KG1 (cell line): ENCODE data around the gene ELP2.

Experiments
- DNase-seq: peaks from one replicate; lab custom pipeline; 2025; lab: John Stamatoyannopoulos, UW

The ELP2 gene

GRCh38 chr18:36126668-36127067, 3.0 kb upstream of the ELP2 start:
- DNase-seq, result no peak

GRCh38 chr18:36127836-36128529, 1.7 kb upstream of the ELP2 start:
- DNase-seq, result no peak

- DNase-seq, result no peak
Measured at GRCh38 chr18:36128530-36128870, 1.2 kb upstream of the ELP2 start.

GRCh38 chr18:36128907-36129299, 796 bp upstream of the ELP2 start:
- peak; percentile 68 for DNase-seq

- DNase-seq, result no peak
Measured at GRCh38 chr18:36130039-36130831, 536 bp downstream of the ELP2 start.

GRCh38 chr18:36130883-36131653, 1.4 kb downstream of the ELP2 start:
- no peak for DNase-seq

- no peak for DNase-seq
Measured at GRCh38 chr18:36131692-36132483, 2.2 kb downstream of the ELP2 start.

GRCh38 chr18:36132756-36133155, 3.1 kb downstream of the ELP2 start:
- no peak for DNase-seq

GRCh38 chr18:36135264-36135663, 5.6 kb downstream of the ELP2 start:
- DNase-seq, result no peak

GRCh38 chr18:36139245-36139644, 9.5 kb downstream of the ELP2 start:
- DNase-seq, result no peak

GRCh38 chr18:36141576-36141975, 11.9 kb downstream of the ELP2 start:
- no peak for DNase-seq

GRCh38 chr18:36142751-36143150, 13.1 kb downstream of the ELP2 start:
- no peak for DNase-seq

GRCh38 chr18:36143391-36143790, 13.7 kb downstream of the ELP2 start:
- DNase-seq, result no peak

GRCh38 chr18:36149514-36150289, 20.0 kb downstream of the ELP2 start:
- no peak for DNase-seq

- no peak for DNase-seq
Measured at GRCh38 chr18:36152781-36153180, 23.1 kb downstream of the ELP2 start.

GRCh38 chr18:36153203-36153602, 23.5 kb downstream of the ELP2 start:
- DNase-seq, result no peak

GRCh38 chr18:36153771-36154170, 24.1 kb downstream of the ELP2 start:
- DNase-seq, result no peak

- DNase-seq, result no peak
Measured at GRCh38 chr18:36155851-36156757, 26.4 kb downstream of the ELP2 start.

GRCh38 chr18:36157441-36157840, 27.7 kb downstream of the ELP2 start:
- no peak for DNase-seq

- DNase-seq, result no peak
Measured at GRCh38 chr18:36158266-36158867, 28.7 kb downstream of the ELP2 start.
